Endothelial cell of umbilical vein (primary cell): ENCODE data around the gene HHLA2. TPM values are rescaled to one million over a fixed set of nuclear protein-coding genes. Genes with fewer than 3 reads are reported as not detected.

Experiments used
- BruUV-seq: library from RNA; stranded (reverse); fragments of 400-500 nt; replicated peaks from 2 replicates; lab custom pipeline; 2021; lab: Mats Ljungman, UMichigan
- CTCF ChIA-PET: fragments of 300-600, 350-600 bp; sonication (Branson Sonifier 250); formaldehyde crosslinking; loops from one replicate; lab custom pipeline; 2021; ENCODE audit warnings: antibody characterized with exemption, inconsistent platforms; lab: Charles Lee
- POLR2A ChIA-PET: fragments of 300-600, 350-600 bp; sonication (Branson Sonifier 250); formaldehyde crosslinking; loops from one replicate; lab custom pipeline; 2021; ENCODE audit warnings: antibody characterized with exemption, inconsistent platforms; lab: Charles Lee
- DNase-seq: peaks from one replicate; pipeline ENCODE4 v3.0.0-alpha.2; 2011; ENCODE audit warnings: low read depth, low spot score
- FAIRE-seq: peaks from 2 replicates; lab custom pipeline; 2011; peaks lifted over from hg19 to GRCh38; lab: Jason Lieb, UNC
- H2AFZ ChIP-seq: 2 replicates; pipeline ENCODE4 v1.6.0; 2012; ENCODE audit warnings: low read depth, low read length, control low read depth, inconsistent platforms
- H3K27ac ChIP-seq: 2 replicates; pipeline ENCODE4 v1.5.1; 2011; ENCODE audit warnings: low read depth, mild to moderate bottlenecking, control low read depth, low read length, moderate library complexity; ENCODE audit not compliant: insufficient read depth
- H3K27me3 ChIP-seq, 2 experiments: 2 replicates each; pipeline versions ENCODE4 v1.6.0 to v1.6.1; 2011; ENCODE audit warnings: low read length in 2 of 2, mixed read lengths in 1 of 2; ENCODE audit not compliant: control insufficient read depth in 2 of 2, insufficient read depth in 2 of 2
- H3K36me3 ChIP-seq, 2 experiments: 2 replicates in 1 of 2; 3 replicates in 1 of 2; pipeline ENCODE4 v1.5.1; 2011; ENCODE audit warnings: low read length in 2 of 2, mild to moderate bottlenecking in 1 of 2, moderate library complexity in 1 of 2; ENCODE audit not compliant: control insufficient read depth in 2 of 2, insufficient read depth in 2 of 2; ENCODE audit errors: extremely low read depth in 1 of 2
- H3K4me1 ChIP-seq: 3 replicates; pipeline ENCODE4 v1.5.1; 2011; ENCODE audit warnings: mild to moderate bottlenecking, low read length; ENCODE audit not compliant: control insufficient read depth, insufficient read depth; ENCODE audit errors: extremely low read depth
- H3K4me2 ChIP-seq: 2 replicates; pipeline ENCODE4 v1.6.1; 2011; ENCODE audit warnings: low read length, control low read depth, mixed read lengths; ENCODE audit not compliant: insufficient read depth
- H3K4me3 ChIP-seq, 3 experiments: fragments of 200-600 bp in 1 of 3; sonication (generic), shearing (Covaris generic) in 1 of 3; replicated peaks in 1 of 3; 2 replicates each; pipeline ENCODE4 v1.5.1; 2011 to 2016; ENCODE audit warnings: control low read depth in 3 of 3, low read length in 3 of 3, mild to moderate bottlenecking in 2 of 3, inconsistent platforms in 1 of 3, low read depth in 1 of 3, moderate library complexity in 1 of 3; ENCODE audit not compliant: insufficient read depth in 1 of 3
- H3K79me2 ChIP-seq: 2 replicates; pipeline ENCODE4 v1.6.0; 2012; ENCODE audit warnings: low read length, inconsistent platforms; ENCODE audit not compliant: control insufficient read depth, insufficient read depth
- H3K9ac ChIP-seq: replicated peaks from 2 replicates; pipeline ENCODE3; 2011; ENCODE audit warnings: low read length, control low read depth; ENCODE audit not compliant: insufficient read depth; ENCODE audit errors: extremely low read depth
- H3K9me1 ChIP-seq: replicated peaks from 3 replicates; pipeline ENCODE4 v1.6.0; 2011; ENCODE audit warnings: mild to moderate bottlenecking, low read length; ENCODE audit not compliant: control insufficient read depth, insufficient read depth; ENCODE audit errors: extremely low read depth
- H3K9me3 ChIP-seq: replicated peaks from 2 replicates; pipeline ENCODE4 v1.5.1; 2012; ENCODE audit warnings: low read length, inconsistent platforms; ENCODE audit not compliant: control insufficient read depth, insufficient read depth
- H4K20me1 ChIP-seq: replicated peaks from 2 replicates; pipeline ENCODE3; 2011; ENCODE audit warnings: mild to moderate bottlenecking, low read length; ENCODE audit not compliant: control insufficient read depth, insufficient read depth; ENCODE audit errors: extremely low read depth
- CTCF ChIP-seq, 2 donors: IDR thresholded peaks; 1 replicate in 1 of 2; 2 replicates in 1 of 2; pipeline ENCODE4 v1.5.1; 2011; ENCODE audit warnings: low read length in 2 of 2, mild to moderate bottlenecking in 2 of 2, moderate library complexity in 2 of 2, control low read depth in 1 of 2, inconsistent platforms in 1 of 2, low read depth in 1 of 2; ENCODE audit not compliant: insufficient read depth in 1 of 2; ENCODE audit errors: extremely low read depth in 1 of 2
- EZH2 ChIP-seq: IDR thresholded peaks from 2 replicates; pipeline ENCODE4 v1.6.1; 2012; ENCODE audit warnings: borderline replicate concordance, low read depth, mild to moderate bottlenecking, moderate library complexity, low read length, inconsistent platforms; ENCODE audit not compliant: severe bottlenecking
- FOS ChIP-seq: IDR thresholded peaks from 2 replicates; pipeline ENCODE4 v1.6.1; 2011; ENCODE audit warnings: mild to moderate bottlenecking, low read length, moderate library complexity, borderline replicate concordance; ENCODE audit not compliant: insufficient read depth
- GATA2 ChIP-seq: IDR thresholded peaks from 2 replicates; pipeline ENCODE4 v1.7.0; 2011; ENCODE audit warnings: low read depth, mild to moderate bottlenecking, moderate library complexity, mixed read lengths, low read length; ENCODE audit not compliant: insufficient read length, insufficient read depth
- JUN ChIP-seq: IDR thresholded peaks from 2 replicates; pipeline ENCODE4 v1.6.1; 2011; ENCODE audit warnings: borderline replicate concordance, low read depth; ENCODE audit not compliant: insufficient read length, insufficient read depth
- MAX ChIP-seq: IDR thresholded peaks from 2 replicates; pipeline ENCODE4 v1.6.1; 2011; ENCODE audit not compliant: insufficient read depth, insufficient read length
- MYC ChIP-seq: IDR thresholded peaks from one replicate; pipeline ENCODE4 v1.6.1; 2011; ENCODE audit warnings: mild to moderate bottlenecking, low read depth, low read length
- POLR2A ChIP-seq: IDR thresholded peaks from 2 replicates; pipeline ENCODE4 v1.6.1; 2012; ENCODE audit warnings: low read depth, mild to moderate bottlenecking, control low read depth, low read length
- POLR2AphosphoS5 ChIP-seq: IDR thresholded peaks from 2 replicates; pipeline ENCODE4 v1.6.1; 2012; ENCODE audit warnings: low read depth, mild to moderate bottlenecking, control low read depth, low read length, moderate library complexity; ENCODE audit not compliant: insufficient read depth
- dilution Hi-C: fragments of 300-500 bp; cut with MboI; formaldehyde crosslinking; loops from one replicate; pipeline ENCODE4 v1.15.0; 2019; ENCODE audit warnings: low sequenced_read_pairs; ENCODE audit not compliant: extremely low pct_ligation_motif_present
- intact Hi-C: fragments of 100-400 bp; cut with micrococcal nuclease; formaldehyde crosslinking; loops from one replicate; pipeline ENCODE4 v1.10.0; 2022
- polyA plus RNA-seq, 4 experiments: library from polyadenylated mRNA; depleted of rRNA in 3 of 4; stranded (reverse) in 3 of 4; unstranded in 1 of 4; fragments of >200 nt; gene quantifications; 2 replicates each; pipeline versions ENCODE4 v1.2.1 to v1.2.3, GENCODE V29; 2011 to 2012; ENCODE audit warnings: missing spikeins in 1 of 4
- total RNA-seq: library from RNA; stranded (reverse); gene quantifications from 2 replicates; pipeline ENCODE4 v1.2.3, GENCODE V29; 2021

The HHLA2 gene
- total and polyA plus RNA-seq, 2 donors (not counting 3 experiments of a cell fraction or from before 2014, with no cell fraction given): not detected

GRCh38 chr3:108412121-108412750 lies 115.9 kb downstream of the HHLA2 start:
- TF ChIP-seq MYC (no peak), GATA2 (no peak), EZH2 (no peak), MAX (no peak), JUN (no peak)
- Histone ChIP-seq H3K27ac (no peak overlapping the region), H3K9me3 (no peaks in the 10 kb centered on the region), H3K4me1 (no peaks in the 10 kb centered on the region), H3K9ac (no peak overlapping the region), H2AFZ (no peak overlapping the region), H3K4me2 (no peak overlapping the region), H4K20me1 (no peaks in the 10 kb centered on the region), H3K79me2 (no peaks in the 10 kb centered on the region), H3K36me3 (no peaks in the 10 kb centered on the region), H3K4me3 (no peak overlapping the region), H3K27me3 (no peaks in the 10 kb centered on the region), H3K9me1 (no peaks in the 10 kb centered on the region)
- BruUV-seq: no TSS peak
- intact Hi-C loops (no loop called here), dilution Hi-C loops (no loop called here)
- no peak for DNase-seq
- POLR2A ChIA-PET: no interaction called here
- no peak for FAIRE-seq
- CTCF ChIA-PET: interaction anchor here (1.7 kb wide), 1 partner anchor 474 kb away, joined by 4 read pairs; no protein-coding TSS in a partner anchor

GRCh38 chr3:108414007-108414406 lies 117.7 kb downstream of the HHLA2 start:
- Histone ChIP-seq H4K20me1 (no peaks in the 10 kb centered on the region), H3K9me3 (no peaks in the 10 kb centered on the region), H3K9me1 (no peaks in the 10 kb centered on the region), H3K27ac (no peak overlapping the region), H2AFZ (no peak overlapping the region), H3K27me3 (no peaks in the 10 kb centered on the region), H3K79me2 (no peaks in the 10 kb centered on the region), H3K4me2 (no peak overlapping the region), H3K4me1 (no peaks in the 10 kb centered on the region), H3K4me3 (no peak overlapping the region), H3K9ac (no peak overlapping the region), H3K36me3 (no peaks in the 10 kb centered on the region)
- DNase-seq: no peak
- FAIRE-seq: no peak
- TF ChIP-seq FOS: no peak
- TF ChIP-seq MAX: no peak
- no peak for TF ChIP-seq JUN
- no peak for TF ChIP-seq POLR2AphosphoS5
- no peak for TF ChIP-seq CTCF (IDR thresholded peaks at IDR 0.05; ENCODE audit: extremely low read depth in 1 of 2, insufficient read depth in 1 of 2, low read depth in 1 of 2, low read length in 2 of 2)
- no peak for TF ChIP-seq MYC
- no peak for TF ChIP-seq POLR2A
- no peak for TF ChIP-seq EZH2
- no peak for TF ChIP-seq GATA2
- CTCF ChIA-PET: interaction anchor here (0.9 to 1.2 kb wide), 2 partner anchors 64 to 476 kb away, joined by 3 read pairs; no protein-coding TSS in a partner anchor
- POLR2A ChIA-PET: no interaction called here
- BruUV-seq: no TSS peak
- intact Hi-C loops: no loop called here
- dilution Hi-C loops: no loop called here
